H54 (cell line): ENCODE measurements around the gene HMBS.
A peak's percentile ranks its signal among the peaks of the same experiment; 100 is the strongest.
"Not testable (repeated sequence)": the region's sequence is repeated elsewhere in the genome, so short reads cannot be mapped to it uniquely, and the experiment has no call there.

ENCODE experiments used
- DNase-seq: peaks from one replicate; pipeline ENCODE4 v3.0.0; 2011; ENCODE audit warnings: low spot score, mixed read lengths; ENCODE audit not compliant: insufficient read length
- FAIRE-seq: peaks from 3 replicates; lab custom pipeline; 2011; peaks lifted over from hg19 to GRCh38; lab: Jason Lieb, UNC
- POLR2A ChIP-seq: IDR thresholded peaks from 2 replicates; pipeline ENCODE4 v1.6.1; 2011; ENCODE audit warnings: low read depth, mild to moderate bottlenecking, low read length

The HMBS gene

DNA sequence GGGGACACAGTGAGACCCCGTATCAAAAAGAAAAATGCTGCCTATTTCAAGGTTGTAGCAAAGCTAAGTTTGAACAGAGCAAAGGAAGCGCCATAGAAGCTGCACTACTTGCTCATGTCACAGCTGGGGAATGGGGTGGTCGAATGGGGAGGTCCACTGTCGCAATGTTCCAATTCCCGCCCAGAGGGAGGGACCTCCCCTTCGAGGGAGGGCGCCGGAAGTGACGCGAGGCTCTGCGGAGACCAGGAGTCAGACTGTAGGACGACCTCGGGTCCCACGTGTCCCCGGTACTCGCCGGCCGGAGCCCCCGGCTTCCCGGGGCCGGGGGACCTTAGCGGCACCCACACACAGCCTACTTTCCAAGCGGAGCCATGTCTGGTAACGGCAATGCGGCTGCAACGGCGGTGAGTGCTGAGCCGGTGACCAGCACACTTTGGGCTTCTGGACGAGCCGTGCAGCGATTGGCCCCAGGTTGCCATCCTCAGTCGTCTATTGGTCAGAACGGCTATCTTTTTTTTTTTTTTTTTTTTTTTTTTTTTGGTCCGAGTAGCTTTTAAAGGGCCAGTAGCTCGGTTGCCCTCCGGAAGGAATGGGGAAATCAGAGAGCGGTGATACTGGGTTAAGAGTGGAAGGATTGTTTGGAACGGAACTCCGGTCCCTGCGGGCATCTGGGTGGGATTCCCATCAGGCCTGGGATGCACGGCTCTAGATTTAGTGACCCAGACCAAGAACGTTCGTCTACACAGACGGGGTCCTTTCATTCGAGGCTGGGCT is at the start of gene HMBS:
Gene HMBS, plus strand, starts transcription at position 219 of the 774 bp plus-strand sequence. Its CDS starts 153 bp downstream, at position 372.
- peak; percentile 73 for FAIRE-seq
- peak; percentile 72 for DNase-seq
- peak; percentile 65; the same call in 1 of the 2 replicates for TF ChIP-seq POLR2A

- no peak for FAIRE-seq
- DNase-seq, result no peak
- TF ChIP-seq POLR2A, result no peak
Measured at GRCh38 chr11:119038884-119039283, 45.8 kb upstream of the HMBS start.

GRCh38 chr11:119039471-119039870 is 45.2 kb upstream of the HMBS start:
- FAIRE-seq, DNase-seq: not testable (repeated sequence)

- no peak for TF ChIP-seq POLR2A
- DNase-seq, result no peak
- FAIRE-seq, result peak; percentile 27
Measured at GRCh38 chr11:119041821-119042514, 42.7 kb upstream of the HMBS start.

DNA sequence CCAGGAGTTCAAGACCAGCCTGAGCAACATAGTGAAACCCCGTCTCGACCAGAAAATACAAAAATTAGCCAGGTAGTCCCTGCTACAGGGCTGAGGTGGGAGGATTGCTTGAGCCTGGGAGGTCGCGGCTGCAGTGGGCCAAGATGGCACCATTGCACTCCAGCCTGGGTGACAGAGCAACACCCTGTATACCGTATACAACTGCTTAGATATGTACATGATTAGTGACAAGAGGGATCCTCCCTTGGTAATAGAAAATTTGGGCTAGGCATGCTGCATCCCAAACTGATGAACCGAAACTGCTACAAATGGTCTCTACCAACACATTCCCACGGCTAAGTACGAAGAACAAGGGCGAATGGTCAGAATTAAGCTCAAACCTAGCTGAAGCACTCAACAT is 41.8 kb upstream of the HMBS start:
- FAIRE-seq, result no peak
- no peak for TF ChIP-seq POLR2A

GRCh38 chr11:119044708-119045107 is 40.0 kb upstream of the HMBS start:
- no peak for TF ChIP-seq POLR2A
- DNase-seq (no peak), FAIRE-seq (no peak)

More for the DNA sequence above, 41.8 kb upstream of the HMBS start:
- no peak for DNase-seq

DNA sequence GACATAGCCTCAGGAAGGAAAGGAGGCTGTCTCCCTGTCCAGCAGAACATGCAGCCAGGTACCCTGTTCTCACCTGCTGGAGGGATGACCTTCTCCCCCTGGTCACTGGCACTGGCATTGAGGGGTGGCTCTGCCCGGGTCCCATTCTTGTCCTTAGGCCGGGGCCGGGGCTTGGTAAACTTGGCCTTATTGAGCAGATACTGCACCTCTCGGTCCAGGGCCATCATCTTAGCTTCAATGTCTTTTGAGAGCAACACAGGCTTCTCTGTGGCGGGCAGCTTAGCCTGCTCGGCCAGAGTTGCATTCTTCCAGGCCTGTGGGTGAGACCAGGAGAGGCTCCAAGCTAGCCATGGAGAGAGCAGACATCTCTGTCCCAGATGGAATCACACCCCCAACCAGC is 38.2 kb upstream of the HMBS start:
- FAIRE-seq, result no peak
- no peak for TF ChIP-seq POLR2A
- no peak for DNase-seq

GRCh38 chr11:119047205-119047604 is 37.5 kb upstream of the HMBS start:
- FAIRE-seq, result no peak
- no peak for TF ChIP-seq POLR2A
- DNase-seq, result no peak

- FAIRE-seq, result no peak
- TF ChIP-seq POLR2A, result no peak
- DNase-seq, result no peak
Measured at GRCh38 chr11:119048644-119049043, 36.0 kb upstream of the HMBS start.

DNA sequence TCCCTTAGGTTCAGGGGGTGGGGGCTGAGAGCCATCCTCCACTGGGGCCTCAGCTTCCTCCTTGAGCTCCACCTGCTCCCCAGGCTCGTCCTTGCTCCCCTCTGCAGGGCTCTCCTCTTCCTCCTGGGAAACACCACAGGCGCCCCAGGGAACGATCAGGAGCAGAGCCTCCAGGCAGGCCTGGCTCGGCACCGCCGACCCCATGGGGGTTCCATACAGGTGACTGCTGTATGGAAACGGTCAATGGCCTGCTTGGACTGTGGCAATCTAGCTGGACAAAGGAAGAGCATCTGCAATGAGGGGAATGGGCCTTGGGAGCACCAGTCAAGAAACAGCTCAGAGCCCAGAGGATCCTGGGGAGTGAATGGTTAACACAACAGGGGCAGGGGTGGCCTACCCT is 35.6 kb upstream of the HMBS start:
- DNase-seq (no peak), FAIRE-seq (no peak)
- no peak for TF ChIP-seq POLR2A

DNA sequence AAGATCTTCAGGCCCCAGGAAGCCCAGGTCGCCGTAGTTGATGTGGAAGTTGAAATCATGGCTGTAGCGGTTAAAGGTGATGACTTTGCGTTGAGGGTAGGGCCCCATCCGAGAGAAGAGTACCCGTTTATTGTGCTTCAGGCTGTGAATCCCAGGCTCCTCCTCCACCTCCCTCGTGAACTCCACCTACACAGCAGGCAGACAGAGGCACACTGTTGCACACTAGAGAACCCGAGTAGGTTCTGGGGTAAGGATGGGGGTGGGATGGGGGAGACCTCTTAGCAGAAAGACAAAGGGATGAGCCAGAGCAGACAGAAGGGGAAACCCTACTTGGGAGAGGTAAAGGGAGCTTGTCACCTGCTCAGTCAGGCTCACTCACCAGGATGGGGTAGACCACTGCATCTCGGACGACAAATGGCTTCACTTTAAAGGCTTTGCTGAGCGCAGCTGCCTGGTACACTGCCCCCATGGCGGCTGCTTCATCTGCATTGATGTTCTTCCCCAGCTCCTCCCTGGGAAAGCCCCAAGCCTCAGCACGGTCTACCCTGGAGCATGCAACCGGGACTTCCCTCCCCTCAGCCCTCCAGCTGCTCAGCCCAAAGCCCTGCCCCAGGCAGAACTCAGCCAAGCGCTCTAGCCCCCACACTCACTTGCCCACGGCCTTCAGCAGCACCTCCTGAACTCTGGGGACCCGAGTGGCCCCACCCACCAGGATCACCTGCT is 33.1 kb upstream of the HMBS start:
- TF ChIP-seq POLR2A, result no peak
- DNase-seq (no peak), FAIRE-seq (no peak)

DNA sequence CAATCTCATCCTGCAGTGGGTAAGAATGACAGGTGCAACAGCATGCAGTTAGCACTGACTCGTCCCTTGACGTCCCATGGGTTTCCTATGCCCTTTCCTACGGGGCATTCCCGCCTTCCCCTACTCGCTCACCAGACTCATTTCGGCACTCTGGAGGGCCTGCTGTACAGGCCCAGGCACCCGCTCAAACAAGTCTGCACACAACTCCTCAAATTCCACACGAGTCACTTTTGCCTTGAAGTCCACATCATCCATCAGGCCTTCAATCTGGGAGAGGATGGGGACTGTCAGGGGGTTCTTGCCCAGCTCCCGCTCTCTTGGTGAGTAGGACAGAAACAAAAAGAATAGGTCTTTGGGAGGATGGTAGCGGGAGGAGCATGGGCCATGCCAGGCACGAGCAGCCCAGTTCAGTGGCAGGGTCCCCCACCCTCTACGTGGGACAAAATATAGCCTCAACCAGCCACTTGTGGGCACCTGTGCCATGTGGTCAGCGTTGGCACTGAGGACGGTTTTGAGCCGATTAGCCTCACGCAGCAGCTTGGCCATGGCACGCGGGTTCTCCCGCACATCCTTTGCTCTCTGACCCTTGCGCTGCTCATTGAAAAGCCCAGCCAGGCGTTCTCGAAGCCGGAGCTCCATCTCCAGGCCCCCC is 32.4 kb upstream of the HMBS start:
- FAIRE-seq (no peak), DNase-seq (no peak)
- no peak for TF ChIP-seq POLR2A

GRCh38 chr11:119054418-119054817 is 30.3 kb upstream of the HMBS start:
- no peak for FAIRE-seq
- no peak for DNase-seq
- TF ChIP-seq POLR2A, result no peak
